ENCODE measurements around the gene CLCF1. TPM values are rescaled to one million over a fixed set of nuclear protein-coding genes. Genes with fewer than 3 reads are reported as not detected.

CLCF1 gene
- total RNA-seq, 2 experiments from 2014 or later, result 0.76 to 1.9 TPM

DNA sequence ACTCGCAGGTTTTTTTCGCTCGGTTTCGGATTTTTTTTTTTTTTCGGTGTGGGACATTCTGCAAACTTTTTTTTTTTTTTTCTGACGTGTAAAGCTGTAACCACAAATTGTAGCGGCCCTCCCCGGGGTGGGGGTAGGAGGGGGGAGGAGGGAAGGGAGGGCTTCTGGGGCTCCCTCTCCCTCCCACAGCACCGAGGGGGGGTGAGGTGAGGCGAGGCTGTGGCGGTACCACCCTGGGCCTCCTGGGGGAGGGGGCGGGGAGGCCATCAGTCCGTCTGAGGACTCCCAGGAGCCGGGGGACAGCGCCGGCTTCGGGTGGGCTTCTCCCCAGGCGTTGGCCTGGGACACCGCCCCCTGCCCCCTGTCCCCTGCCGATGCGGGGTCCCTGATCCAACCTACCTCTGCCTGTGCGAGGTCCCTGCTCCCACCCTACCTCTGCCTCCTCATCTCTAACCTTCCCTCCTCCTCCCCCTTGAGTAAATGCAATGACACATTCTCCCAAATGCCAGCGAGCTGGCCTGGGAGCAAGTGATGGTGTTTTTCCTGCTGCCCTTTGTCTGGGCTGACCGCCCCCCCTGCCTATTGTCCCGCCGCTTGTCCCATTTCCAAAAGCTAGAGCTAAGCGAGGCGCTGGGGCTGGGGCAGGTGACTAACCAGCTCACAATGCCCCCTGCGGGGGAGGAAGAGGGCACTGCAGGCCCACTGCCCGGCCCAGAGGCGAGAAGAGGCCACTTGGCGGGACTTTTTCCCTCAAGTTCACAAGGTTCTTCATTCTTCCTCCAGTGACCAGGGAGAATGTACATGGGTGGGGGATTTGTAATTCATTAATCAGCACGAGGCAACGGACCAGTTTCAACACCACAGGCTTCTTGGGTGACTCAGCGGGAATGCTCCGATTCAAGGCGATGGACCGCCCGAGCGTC is 511 bp upstream of the CLCF1 start:
- peak overlapping the region; percentile 72 for H3K4me3 Mint-ChIP-seq
- peaks cover 37% of the 10 kb centered on the region for H3K4me1 Mint-ChIP-seq
- H3K27me3 Mint-ChIP-seq, result peaks cover 71% of the 10 kb centered on the region
- no peaks in the 10 kb centered on the region for H3K9me3 Mint-ChIP-seq (ENCODE audit: low read depth)
- peak; percentile 78 for DNase-seq
- CTCF ChIA-PET, result interaction anchor here (0.6 to 32.6 kb wide), 11 partner anchors 3 to 258 kb away, joined by 3 to 1153 read pairs (median 4); partner anchors contain the start of genes CLCF1, PITPNM1, POLD4 and PPP1CA
- no peaks in the 10 kb centered on the region for H3K36me3 Mint-ChIP-seq
- peak overlapping the region; percentile 65 for H3K27ac Mint-ChIP-seq
- ATAC-seq, result peak; percentile 48

DNA sequence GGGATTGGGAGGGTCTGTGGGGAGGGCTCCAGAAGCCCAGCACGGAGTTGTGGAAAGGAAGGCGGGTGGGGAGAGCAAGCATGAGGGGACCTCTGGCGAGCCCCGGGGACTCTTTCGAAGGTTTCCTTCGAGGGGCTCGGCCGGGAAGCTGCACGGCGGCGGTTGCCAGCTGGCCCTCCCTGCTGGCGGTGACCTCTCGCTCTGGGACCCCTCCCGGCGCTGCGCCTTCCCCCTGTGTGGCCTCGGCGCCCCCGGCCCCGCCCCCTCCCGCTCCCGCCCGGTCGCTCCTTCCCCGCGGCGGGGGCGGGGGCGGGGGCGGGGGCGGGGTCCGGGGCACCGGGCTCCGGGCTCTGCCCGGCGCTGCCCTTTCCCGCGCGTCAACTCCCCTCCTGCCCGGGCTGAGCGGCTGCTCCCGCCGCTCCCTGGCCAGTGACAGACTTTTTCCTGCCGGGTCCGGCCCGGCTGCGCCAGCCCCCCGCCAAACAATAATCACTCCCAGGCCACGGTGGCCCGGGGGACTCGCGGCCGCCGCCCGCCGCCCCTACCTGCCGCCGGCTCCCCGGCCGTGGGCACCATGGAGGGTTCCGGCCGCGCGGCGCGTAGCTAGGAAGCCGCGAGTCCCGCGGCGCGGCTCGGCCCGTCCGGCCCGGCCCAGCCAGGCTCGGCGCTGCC is 941 bp downstream of the CLCF1 start:
- peaks cover 66% of the 10 kb centered on the region for H3K27me3 Mint-ChIP-seq
- ATAC-seq, result peak; percentile 3
- no peaks in the 10 kb centered on the region for H3K36me3 Mint-ChIP-seq
- H3K27ac Mint-ChIP-seq, result no peak overlapping the region
- no peak for DNase-seq
- no peaks in the 10 kb centered on the region for H3K9me3 Mint-ChIP-seq (ENCODE audit: low read depth)
- peaks cover 50% of the 10 kb centered on the region for H3K4me1 Mint-ChIP-seq
- CTCF ChIA-PET, result interaction anchor here (0.8 to 32.6 kb wide), 5 partner anchors 4 to 256 kb away, joined by 3 to 1153 read pairs (median 9); partner anchors contain the start of genes CLCF1, POLD4 and RAD9A
- H3K4me3 Mint-ChIP-seq, result no peak overlapping the region

DNA sequence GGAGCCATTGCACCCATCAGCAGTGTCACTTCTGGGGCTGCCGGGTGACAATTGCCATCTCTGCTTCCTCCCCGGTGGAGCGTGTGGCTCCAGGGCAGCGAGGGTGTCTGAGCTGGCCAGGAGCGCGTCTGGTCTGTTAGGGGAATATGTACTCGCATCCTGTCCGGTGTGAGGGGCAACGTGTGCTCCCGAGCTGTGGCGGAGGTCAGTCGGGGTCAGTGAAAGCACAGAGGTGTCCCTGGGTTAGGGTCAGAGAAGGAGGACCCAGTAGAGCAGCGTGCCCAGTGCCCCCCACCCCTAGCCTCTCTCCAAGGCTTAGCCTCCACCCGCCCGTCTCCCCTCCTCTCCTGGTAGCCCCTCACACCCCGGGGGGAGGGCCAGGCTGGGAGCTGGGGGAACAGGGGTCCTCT is 1.5 kb downstream of the CLCF1 start:
- ATAC-seq (no peak), DNase-seq (no peak)
- peak overlapping the region; percentile 44 for H3K4me3 Mint-ChIP-seq
- H3K36me3 Mint-ChIP-seq, result no peaks in the 10 kb centered on the region
- no peaks in the 10 kb centered on the region for H3K9me3 Mint-ChIP-seq (ENCODE audit: low read depth)
- H3K27ac Mint-ChIP-seq, result no peak overlapping the region
- peaks cover 50% of the 10 kb centered on the region for H3K4me1 Mint-ChIP-seq
- CTCF ChIA-PET, result interaction anchor here (1.0 to 32.6 kb wide), 3 partner anchors 5 to 29 kb away, joined by 3 to 1153 read pairs (median 1153); partner anchors contain the start of genes CLCF1, POLD4 and RAD9A
- H3K27me3 Mint-ChIP-seq, result peaks cover 63% of the 10 kb centered on the region

DNA sequence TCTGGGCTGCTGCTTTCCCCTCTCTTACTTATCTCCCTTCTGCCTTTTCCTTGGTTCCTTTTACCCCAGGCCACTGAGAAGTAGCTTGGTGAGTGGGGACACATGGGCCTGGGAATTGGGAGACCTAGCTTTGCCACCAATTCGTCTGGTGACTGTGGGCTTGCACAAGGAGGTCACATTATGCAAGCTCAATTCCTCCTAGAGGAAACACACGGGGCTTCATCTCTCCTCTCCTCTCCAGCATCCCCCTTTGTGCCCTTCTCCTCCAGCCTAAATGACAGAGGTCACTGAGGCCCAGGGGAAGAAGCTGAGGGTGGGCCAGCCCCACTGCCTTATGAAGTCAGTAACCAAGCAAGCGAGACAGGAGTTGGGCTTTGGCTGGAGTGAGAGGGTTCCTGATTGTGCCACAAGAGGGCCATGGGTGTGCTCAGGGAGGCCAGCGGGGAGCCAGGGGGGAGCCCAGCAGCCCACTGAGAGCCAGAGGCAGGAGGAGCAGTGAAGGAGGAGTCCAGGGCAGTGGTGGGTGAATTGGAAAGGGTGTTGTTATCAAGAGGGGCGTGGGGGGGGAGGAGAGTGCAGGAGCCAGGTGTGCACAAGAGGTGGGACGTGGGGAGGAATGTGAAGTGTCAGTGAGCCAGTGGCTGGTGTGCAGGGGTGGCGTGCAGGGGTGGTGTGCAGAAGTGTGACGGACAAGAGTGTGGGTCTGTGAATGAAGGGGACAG is 2.0 kb downstream of the CLCF1 start:
- Mint-ChIP-seq H3K27me3 (peaks cover 58% of the 10 kb centered on the region), H3K9me3 (ENCODE audit: low read depth) (no peaks in the 10 kb centered on the region), H3K36me3 (no peaks in the 10 kb centered on the region), H3K4me1 (peaks cover 50% of the 10 kb centered on the region), H3K27ac (no peak overlapping the region), H3K4me3 (peak overlapping the region; percentile 44)
- ATAC-seq (no peak), DNase-seq (no peak)
- CTCF ChIA-PET, result interaction anchor here (1.0 to 32.6 kb wide), 5 partner anchors 5 to 32 kb away, joined by 3 to 1153 read pairs (median 24); partner anchors contain the start of genes CLCF1, POLD4 and RAD9A

DNA sequence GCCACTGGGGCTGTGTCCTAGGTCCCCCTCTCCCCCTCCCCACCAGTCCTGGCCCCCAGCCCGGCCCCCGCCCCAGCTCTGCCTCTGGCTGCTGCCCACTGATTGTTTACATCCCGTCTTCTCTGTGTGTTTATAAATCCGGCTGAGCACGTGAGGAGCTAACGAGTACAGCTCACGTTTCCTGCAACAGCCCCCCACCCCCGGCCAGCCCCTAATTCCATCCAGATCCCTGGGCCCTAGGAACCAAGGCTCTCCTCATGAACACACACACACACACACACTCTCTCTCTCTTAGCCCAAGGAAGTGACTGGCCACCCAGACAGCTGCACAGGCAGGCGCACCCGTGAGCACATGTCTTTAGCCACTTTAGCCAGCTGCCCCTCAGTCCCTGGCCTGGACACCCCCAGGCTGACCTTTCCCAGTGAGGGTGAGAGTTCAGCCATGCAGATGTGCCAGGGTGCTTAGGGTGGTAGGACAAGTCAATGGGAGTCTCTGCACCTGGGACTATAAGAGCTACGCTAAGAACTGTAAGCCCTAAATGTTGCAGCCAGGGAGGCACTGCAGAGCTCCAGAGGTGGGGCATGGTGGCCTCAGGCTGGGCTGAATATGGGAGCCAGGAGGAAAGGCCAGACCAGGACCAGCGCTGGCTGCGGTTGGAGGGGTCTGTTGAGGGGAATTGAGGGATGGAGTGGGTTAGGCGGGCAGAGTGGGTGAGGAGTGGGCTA is 2.9 kb downstream of the CLCF1 start:
- CTCF ChIA-PET, result interaction anchor here (1.2 to 32.6 kb wide), 6 partner anchors 6 to 244 kb away, joined by 3 to 1153 read pairs (median 14); partner anchors contain the start of genes CLCF1, PITPNM1, POLD4 and RAD9A
- Mint-ChIP-seq H3K27ac (no peak overlapping the region), H3K4me3 (no peak overlapping the region), H3K9me3 (ENCODE audit: low read depth) (no peaks in the 10 kb centered on the region), H3K36me3 (no peaks in the 10 kb centered on the region), H3K27me3 (peaks cover 59% of the 10 kb centered on the region), H3K4me1 (peaks cover 48% of the 10 kb centered on the region)
- ATAC-seq, result no peak
- DNase-seq, result no peak

DNA sequence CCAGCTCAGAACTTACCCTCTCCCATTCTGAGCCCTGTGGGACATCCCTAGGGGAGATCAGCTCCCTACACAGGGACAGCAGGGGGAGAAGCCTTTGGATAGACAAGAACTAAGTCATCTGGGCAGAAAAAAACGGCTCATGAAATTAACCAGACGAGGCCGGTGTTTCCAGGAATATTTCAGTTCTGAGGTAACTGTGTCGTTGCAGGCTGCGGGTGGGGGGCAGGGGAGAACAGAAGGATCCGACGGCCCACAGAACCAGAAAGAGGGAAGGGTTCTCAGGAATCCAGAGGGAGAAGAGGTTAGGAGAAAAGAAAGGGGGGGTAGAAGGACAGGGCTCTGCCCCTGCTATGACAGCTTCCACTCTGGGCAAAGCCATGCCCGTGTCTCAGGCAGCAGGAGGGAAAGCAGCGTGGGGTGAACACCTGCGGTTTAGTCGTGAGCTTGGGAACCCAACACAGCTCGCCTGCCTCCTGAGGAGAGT is 3.6 kb downstream of the CLCF1 start:
- DNase-seq (no peak), ATAC-seq (no peak)
- no peak overlapping the region for H3K4me3 Mint-ChIP-seq
- no peak overlapping the region for H3K27ac Mint-ChIP-seq
- no peaks in the 10 kb centered on the region for H3K36me3 Mint-ChIP-seq
- H3K27me3 Mint-ChIP-seq, result peaks cover 62% of the 10 kb centered on the region
- H3K4me1 Mint-ChIP-seq, result peaks cover 48% of the 10 kb centered on the region
- H3K9me3 Mint-ChIP-seq (ENCODE audit: low read depth), result no peaks in the 10 kb centered on the region
- CTCF ChIA-PET, result interaction anchor here (1.2 to 32.6 kb wide), 7 partner anchors 7 to 245 kb away, joined by 3 to 1153 read pairs (median 5); partner anchors contain the start of genes CLCF1, PITPNM1, POLD4 and RAD9A

DNA sequence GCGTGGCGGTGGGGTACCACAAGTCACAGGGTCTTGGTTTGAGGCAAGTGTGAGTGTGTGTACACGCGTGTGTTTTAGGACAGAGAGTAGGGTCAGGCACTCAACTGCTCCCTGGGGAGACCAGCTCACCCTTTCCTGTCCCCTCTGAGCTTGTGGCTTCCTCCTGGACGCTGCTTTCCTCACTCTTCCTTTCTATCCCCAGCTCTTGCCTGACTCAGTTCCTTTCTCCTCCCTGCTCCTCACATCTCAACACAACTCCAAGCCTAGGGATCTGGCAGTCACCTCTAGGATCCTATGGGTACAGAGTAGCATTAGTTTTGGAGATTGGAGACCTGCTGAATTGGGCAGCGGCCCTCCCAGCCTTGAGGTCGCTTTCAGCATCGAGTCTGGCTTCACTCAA is 4.1 kb downstream of the CLCF1 start:
- CTCF ChIA-PET, result interaction anchor here (1.2 to 32.6 kb wide), 6 partner anchors 7 to 245 kb away, joined by 3 to 1153 read pairs (median 14); partner anchors contain the start of genes CLCF1, PITPNM1, POLD4 and RAD9A
- Mint-ChIP-seq H3K4me1 (peaks cover 48% of the 10 kb centered on the region), H3K36me3 (no peaks in the 10 kb centered on the region), H3K9me3 (ENCODE audit: low read depth) (no peaks in the 10 kb centered on the region), H3K4me3 (no peak overlapping the region), H3K27ac (no peak overlapping the region), H3K27me3 (peaks cover 58% of the 10 kb centered on the region)
- DNase-seq (no peak), ATAC-seq (no peak)

DNA sequence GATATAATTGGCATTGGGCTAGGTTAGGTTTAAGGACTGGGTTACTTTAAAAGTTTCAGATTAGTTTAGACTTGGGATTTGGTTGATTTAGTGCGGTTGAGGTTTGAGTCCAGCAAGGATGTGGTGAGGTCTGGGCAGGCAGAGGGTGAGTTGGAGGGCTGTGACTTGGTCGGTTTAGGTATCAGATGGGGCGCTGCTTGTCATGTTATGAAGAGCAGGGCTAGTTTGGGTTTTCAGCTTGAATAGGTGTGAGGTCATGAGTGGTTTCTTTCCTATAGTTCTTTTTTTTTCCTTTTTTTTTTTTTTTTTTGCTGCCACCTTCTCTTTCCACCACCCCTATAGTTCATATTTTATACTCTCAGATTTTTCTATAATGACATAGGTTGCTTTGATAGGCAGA is 4.8 kb downstream of the CLCF1 start:
- Mint-ChIP-seq H3K36me3 (no peaks in the 10 kb centered on the region), H3K27me3 (peaks cover 53% of the 10 kb centered on the region), H3K4me3 (no peak overlapping the region), H3K4me1 (peaks cover 49% of the 10 kb centered on the region), H3K27ac (peak overlapping the region; percentile 51), H3K9me3 (ENCODE audit: low read depth) (no peaks in the 10 kb centered on the region)
- peak; percentile 78 for DNase-seq
- ATAC-seq, result peak; percentile 31
- CTCF ChIA-PET, result interaction anchor here (1.2 to 32.6 kb wide), 4 partner anchors 7 to 106 kb away, joined by 5 to 1153 read pairs (median 588); partner anchors contain the start of genes CLCF1, POLD4 and RAD9A

DNA sequence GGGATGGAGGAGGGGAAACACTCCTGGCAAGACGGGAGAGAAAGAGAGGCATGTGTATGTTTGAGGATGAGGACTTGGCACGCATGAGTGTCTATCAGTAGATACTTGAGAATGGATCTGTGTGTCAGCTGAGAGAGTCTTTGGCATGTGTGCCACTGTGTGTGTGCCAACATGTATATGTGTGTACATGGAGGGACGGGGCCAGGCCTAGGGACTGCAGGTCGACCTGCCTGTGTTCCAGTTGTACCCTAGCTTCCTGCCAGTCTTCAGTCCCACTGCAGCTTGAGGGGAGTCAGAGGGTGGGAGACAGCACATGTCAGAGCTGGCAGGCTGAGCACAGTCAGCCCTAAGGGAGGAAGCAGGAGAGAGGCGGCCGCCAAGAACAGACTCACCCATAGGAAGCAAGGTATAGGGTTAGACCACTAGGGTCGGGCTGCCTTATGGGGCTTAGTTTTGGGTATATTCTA is 5.6 kb downstream of the CLCF1 start:
- Mint-ChIP-seq H3K36me3 (no peaks in the 10 kb centered on the region), H3K27me3 (peaks cover 53% of the 10 kb centered on the region), H3K4me3 (no peak overlapping the region), H3K9me3 (ENCODE audit: low read depth) (no peaks in the 10 kb centered on the region), H3K4me1 (peaks cover 47% of the 10 kb centered on the region), H3K27ac (no peak overlapping the region)
- no peak for ATAC-seq
- CTCF ChIA-PET, result interaction anchor here (4.2 to 32.6 kb wide), 3 partner anchors 6 to 22 kb away, joined by 24 to 1153 read pairs (median 1153); partner anchors contain the start of genes CLCF1, POLD4 and RAD9A
- DNase-seq, result no peak

DNA sequence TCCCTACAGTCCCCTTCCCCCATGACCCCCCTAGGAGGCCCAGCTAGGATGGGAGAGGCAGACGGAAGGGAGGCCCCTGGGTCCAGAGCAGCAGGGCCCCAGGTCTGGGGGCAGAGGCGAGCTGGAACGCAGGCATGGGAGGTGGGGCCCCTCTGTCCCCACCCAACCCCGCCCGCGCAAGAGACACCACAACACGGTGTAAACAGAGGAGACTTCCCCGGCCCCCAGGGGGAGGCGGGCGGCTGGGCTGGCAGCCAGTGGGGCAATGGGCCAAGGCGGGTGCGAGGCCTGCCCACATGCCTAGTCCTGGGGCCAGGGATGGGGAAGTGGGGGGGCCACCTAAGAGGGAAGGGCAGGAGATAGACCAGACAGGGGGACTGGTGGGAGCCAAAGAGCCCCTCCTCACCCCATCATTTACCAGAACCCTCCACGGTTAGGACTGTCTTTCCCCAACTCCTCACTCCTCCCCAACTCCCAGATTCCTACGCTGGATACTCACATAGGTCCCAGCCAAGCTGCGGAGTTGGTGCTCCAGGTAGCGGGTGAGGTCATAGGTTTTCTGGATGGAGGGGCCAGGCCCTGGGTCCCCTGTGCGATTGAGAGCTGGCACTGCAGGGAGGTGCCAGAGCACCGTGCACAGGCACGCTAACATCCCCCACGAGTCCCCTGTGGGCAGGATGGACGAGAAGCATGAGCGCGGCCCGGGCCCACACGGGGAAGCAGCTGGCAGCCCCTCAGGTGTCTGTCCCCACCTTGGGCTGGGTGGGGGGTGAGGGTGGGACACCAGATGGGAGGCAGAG is 6.2 kb downstream of the CLCF1 start:
- H3K36me3 Mint-ChIP-seq, result no peaks in the 10 kb centered on the region
- DNase-seq (no peak), ATAC-seq (no peak)
- H3K9me3 Mint-ChIP-seq (ENCODE audit: low read depth), result no peaks in the 10 kb centered on the region
- H3K4me1 Mint-ChIP-seq, result peaks cover 47% of the 10 kb centered on the region
- CTCF ChIA-PET, result interaction anchor here (4.2 to 32.6 kb wide), 3 partner anchors 5 to 21 kb away, joined by 24 to 1153 read pairs (median 1153); partner anchors contain the start of genes CLCF1, POLD4 and RAD9A
- H3K27me3 Mint-ChIP-seq, result peaks cover 59% of the 10 kb centered on the region
- no peak overlapping the region for H3K27ac Mint-ChIP-seq
- H3K4me3 Mint-ChIP-seq, result no peak overlapping the region

DNA sequence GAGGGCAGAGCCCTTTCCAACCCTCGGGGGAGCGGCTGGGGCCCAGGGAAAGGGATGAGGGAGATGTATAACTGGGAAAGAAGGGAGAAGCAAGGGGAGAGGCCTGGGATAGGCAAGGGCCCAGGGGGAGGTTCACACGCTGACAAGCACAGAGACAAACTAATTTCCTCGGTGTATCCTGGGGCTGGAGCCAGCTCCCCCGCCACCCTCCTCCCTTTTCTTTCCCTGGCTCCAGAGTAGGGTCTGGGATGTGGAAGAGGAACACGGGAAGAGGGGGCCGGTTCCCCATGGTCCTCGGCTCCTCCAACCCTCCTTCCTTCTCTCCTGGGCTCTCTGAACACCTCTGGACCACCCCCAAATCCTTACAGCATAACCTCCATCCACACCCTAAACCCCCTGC is 6.9 kb downstream of the CLCF1 start:
- Mint-ChIP-seq H3K4me3 (no peak overlapping the region), H3K9me3 (ENCODE audit: low read depth) (no peaks in the 10 kb centered on the region), H3K27ac (no peak overlapping the region), H3K36me3 (no peaks in the 10 kb centered on the region), H3K4me1 (peaks cover 43% of the 10 kb centered on the region), H3K27me3 (peaks cover 59% of the 10 kb centered on the region)
- CTCF ChIA-PET, result interaction anchor here (26.6 to 32.6 kb wide), 2 partner anchors 5 to 10 kb away, joined by 1153 read pairs; partner anchors contain the start of genes CLCF1, POLD4 and RAD9A
- ATAC-seq (no peak), DNase-seq (no peak)

Data from activated CD8-positive, alpha-beta memory T cell treated with anti-CD3 and anti-CD28 coated beads, Interleukin-2, amount 10 ng/mL, durations not matched to agents 7 days and 5 days (primary cell).